Endothelial cell of umbilical vein (primary cell): ENCODE measurements around the gene ITGA7. TPM values are rescaled to one million over a fixed set of nuclear protein-coding genes. Genes with fewer than 3 reads are reported as not detected.

Source experiments
- BruUV-seq: library from RNA; stranded (reverse); fragments of 400-500 nt; replicated peaks from 2 replicates; lab custom pipeline; 2021; lab: Mats Ljungman, UMichigan
- CTCF ChIA-PET: fragments of 300-600, 350-600 bp; sonication (Branson Sonifier 250); formaldehyde crosslinking; loops from one replicate; lab custom pipeline; 2021; ENCODE audit warnings: antibody characterized with exemption, inconsistent platforms; lab: Charles Lee
- POLR2A ChIA-PET: fragments of 300-600, 350-600 bp; sonication (Branson Sonifier 250); formaldehyde crosslinking; loops from one replicate; lab custom pipeline; 2021; ENCODE audit warnings: antibody characterized with exemption, inconsistent platforms; lab: Charles Lee
- DNase-seq: peaks from one replicate; pipeline ENCODE4 v3.0.0-alpha.2; 2011; ENCODE audit warnings: low read depth, low spot score
- FAIRE-seq: peaks from 2 replicates; lab custom pipeline; 2011; peaks lifted over from hg19 to GRCh38; lab: Jason Lieb, UNC
- H2AFZ ChIP-seq: 2 replicates; pipeline ENCODE4 v1.6.0; 2012; ENCODE audit warnings: low read depth, low read length, control low read depth, inconsistent platforms
- H3K27ac ChIP-seq: 2 replicates; pipeline ENCODE4 v1.5.1; 2011; ENCODE audit warnings: low read depth, mild to moderate bottlenecking, control low read depth, low read length, moderate library complexity; ENCODE audit not compliant: insufficient read depth
- H3K27me3 ChIP-seq, 2 experiments: 2 replicates each; pipeline versions ENCODE4 v1.6.0 to v1.6.1; 2011; ENCODE audit warnings: low read length in 2 of 2, mixed read lengths in 1 of 2; ENCODE audit not compliant: control insufficient read depth in 2 of 2, insufficient read depth in 2 of 2
- H3K36me3 ChIP-seq, 2 experiments: 2 replicates in 1 of 2; 3 replicates in 1 of 2; pipeline ENCODE4 v1.5.1; 2011; ENCODE audit warnings: low read length in 2 of 2, mild to moderate bottlenecking in 1 of 2, moderate library complexity in 1 of 2; ENCODE audit not compliant: control insufficient read depth in 2 of 2, insufficient read depth in 2 of 2; ENCODE audit errors: extremely low read depth in 1 of 2
- H3K4me1 ChIP-seq: 3 replicates; pipeline ENCODE4 v1.5.1; 2011; ENCODE audit warnings: mild to moderate bottlenecking, low read length; ENCODE audit not compliant: control insufficient read depth, insufficient read depth; ENCODE audit errors: extremely low read depth
- H3K4me2 ChIP-seq: 2 replicates; pipeline ENCODE4 v1.6.1; 2011; ENCODE audit warnings: low read length, control low read depth, mixed read lengths; ENCODE audit not compliant: insufficient read depth
- H3K4me3 ChIP-seq, 3 experiments: fragments of 200-600 bp in 1 of 3; sonication (generic), shearing (Covaris generic) in 1 of 3; replicated peaks in 1 of 3; 2 replicates each; pipeline ENCODE4 v1.5.1; 2011 to 2016; ENCODE audit warnings: control low read depth in 3 of 3, low read length in 3 of 3, mild to moderate bottlenecking in 2 of 3, inconsistent platforms in 1 of 3, low read depth in 1 of 3, moderate library complexity in 1 of 3; ENCODE audit not compliant: insufficient read depth in 1 of 3
- H3K79me2 ChIP-seq: 2 replicates; pipeline ENCODE4 v1.6.0; 2012; ENCODE audit warnings: low read length, inconsistent platforms; ENCODE audit not compliant: control insufficient read depth, insufficient read depth
- H3K9ac ChIP-seq: replicated peaks from 2 replicates; pipeline ENCODE3; 2011; ENCODE audit warnings: low read length, control low read depth; ENCODE audit not compliant: insufficient read depth; ENCODE audit errors: extremely low read depth
- H3K9me1 ChIP-seq: replicated peaks from 3 replicates; pipeline ENCODE4 v1.6.0; 2011; ENCODE audit warnings: mild to moderate bottlenecking, low read length; ENCODE audit not compliant: control insufficient read depth, insufficient read depth; ENCODE audit errors: extremely low read depth
- H3K9me3 ChIP-seq: replicated peaks from 2 replicates; pipeline ENCODE4 v1.5.1; 2012; ENCODE audit warnings: low read length, inconsistent platforms; ENCODE audit not compliant: control insufficient read depth, insufficient read depth
- H4K20me1 ChIP-seq: replicated peaks from 2 replicates; pipeline ENCODE3; 2011; ENCODE audit warnings: mild to moderate bottlenecking, low read length; ENCODE audit not compliant: control insufficient read depth, insufficient read depth; ENCODE audit errors: extremely low read depth
- EZH2 ChIP-seq: IDR thresholded peaks from 2 replicates; pipeline ENCODE4 v1.6.1; 2012; ENCODE audit warnings: borderline replicate concordance, low read depth, mild to moderate bottlenecking, moderate library complexity, low read length, inconsistent platforms; ENCODE audit not compliant: severe bottlenecking
- FOS ChIP-seq: IDR thresholded peaks from 2 replicates; pipeline ENCODE4 v1.6.1; 2011; ENCODE audit warnings: mild to moderate bottlenecking, low read length, moderate library complexity, borderline replicate concordance; ENCODE audit not compliant: insufficient read depth
- GATA2 ChIP-seq: IDR thresholded peaks from 2 replicates; pipeline ENCODE4 v1.7.0; 2011; ENCODE audit warnings: low read depth, mild to moderate bottlenecking, moderate library complexity, mixed read lengths, low read length; ENCODE audit not compliant: insufficient read length, insufficient read depth
- JUN ChIP-seq: IDR thresholded peaks from 2 replicates; pipeline ENCODE4 v1.6.1; 2011; ENCODE audit warnings: borderline replicate concordance, low read depth; ENCODE audit not compliant: insufficient read length, insufficient read depth
- MYC ChIP-seq: IDR thresholded peaks from one replicate; pipeline ENCODE4 v1.6.1; 2011; ENCODE audit warnings: mild to moderate bottlenecking, low read depth, low read length
- POLR2A ChIP-seq: IDR thresholded peaks from 2 replicates; pipeline ENCODE4 v1.6.1; 2012; ENCODE audit warnings: low read depth, mild to moderate bottlenecking, control low read depth, low read length
- POLR2AphosphoS5 ChIP-seq: IDR thresholded peaks from 2 replicates; pipeline ENCODE4 v1.6.1; 2012; ENCODE audit warnings: low read depth, mild to moderate bottlenecking, control low read depth, low read length, moderate library complexity; ENCODE audit not compliant: insufficient read depth
- dilution Hi-C: fragments of 300-500 bp; cut with MboI; formaldehyde crosslinking; loops from one replicate; pipeline ENCODE4 v1.15.0; 2019; ENCODE audit warnings: low sequenced_read_pairs; ENCODE audit not compliant: extremely low pct_ligation_motif_present
- intact Hi-C: fragments of 100-400 bp; cut with micrococcal nuclease; formaldehyde crosslinking; loops from one replicate; pipeline ENCODE4 v1.10.0; 2022
- polyA plus RNA-seq, 4 experiments: library from polyadenylated mRNA; depleted of rRNA in 3 of 4; stranded (reverse) in 3 of 4; unstranded in 1 of 4; fragments of >200 nt; gene quantifications; 2 replicates each; pipeline versions ENCODE4 v1.2.1 to v1.2.3, GENCODE V29; 2011 to 2012; ENCODE audit warnings: missing spikeins in 1 of 4
- total RNA-seq: library from RNA; stranded (reverse); gene quantifications from 2 replicates; pipeline ENCODE4 v1.2.3, GENCODE V29; 2021
- TF ChIP-seq, protein P1 (sequence below), 2 donors: IDR thresholded peaks; 1 replicate in 1 of 2; 2 replicates in 1 of 2; pipeline ENCODE4 v1.5.1; 2011; ENCODE audit warnings: low read length in 2 of 2, mild to moderate bottlenecking in 2 of 2, moderate library complexity in 2 of 2, control low read depth in 1 of 2, inconsistent platforms in 1 of 2, low read depth in 1 of 2; ENCODE audit not compliant: insufficient read depth in 1 of 2; ENCODE audit errors: extremely low read depth in 1 of 2
- TF ChIP-seq, protein P2 (sequence below): IDR thresholded peaks from 2 replicates; pipeline ENCODE4 v1.6.1; 2011; ENCODE audit not compliant: insufficient read depth, insufficient read length

The ITGA7 gene
- total and polyA plus RNA-seq, 2 donors (not counting 3 experiments of a cell fraction or from before 2014, with no cell fraction given): 0.41 to 0.84 TPM

GRCh38 chr12:55734595-55734994 is 26.9 kb upstream of the ITGA7 start:
- Histone ChIP-seq H4K20me1 (no peaks in the 10 kb centered on the region), H3K27me3 (no peaks in the 10 kb centered on the region), H3K9ac (no peak overlapping the region), H3K4me2 (no peak overlapping the region), H3K79me2 (no peaks in the 10 kb centered on the region), H3K27ac (no peak overlapping the region), H3K9me1 (no peaks in the 10 kb centered on the region), H3K36me3 (no peaks in the 10 kb centered on the region), H3K4me3 (no peak overlapping the region), H2AFZ (no peak overlapping the region), H3K9me3 (no peaks in the 10 kb centered on the region), H3K4me1 (peaks cover 18% of the 10 kb centered on the region)
- no TSS peak for BruUV-seq
- DNase-seq (no peak), FAIRE-seq (no peak)
- ChIA-PET POLR2A (no interaction called here), CTCF (interaction anchor here (8.2 kb wide), 1 partner anchor 14 kb away, joined by 151 read pairs; the partner anchor contains the start of genes BLOC1S1 and RDH5)
- no peak for TF ChIP-seq EZH2
- TF ChIP-seq, protein P1, sequence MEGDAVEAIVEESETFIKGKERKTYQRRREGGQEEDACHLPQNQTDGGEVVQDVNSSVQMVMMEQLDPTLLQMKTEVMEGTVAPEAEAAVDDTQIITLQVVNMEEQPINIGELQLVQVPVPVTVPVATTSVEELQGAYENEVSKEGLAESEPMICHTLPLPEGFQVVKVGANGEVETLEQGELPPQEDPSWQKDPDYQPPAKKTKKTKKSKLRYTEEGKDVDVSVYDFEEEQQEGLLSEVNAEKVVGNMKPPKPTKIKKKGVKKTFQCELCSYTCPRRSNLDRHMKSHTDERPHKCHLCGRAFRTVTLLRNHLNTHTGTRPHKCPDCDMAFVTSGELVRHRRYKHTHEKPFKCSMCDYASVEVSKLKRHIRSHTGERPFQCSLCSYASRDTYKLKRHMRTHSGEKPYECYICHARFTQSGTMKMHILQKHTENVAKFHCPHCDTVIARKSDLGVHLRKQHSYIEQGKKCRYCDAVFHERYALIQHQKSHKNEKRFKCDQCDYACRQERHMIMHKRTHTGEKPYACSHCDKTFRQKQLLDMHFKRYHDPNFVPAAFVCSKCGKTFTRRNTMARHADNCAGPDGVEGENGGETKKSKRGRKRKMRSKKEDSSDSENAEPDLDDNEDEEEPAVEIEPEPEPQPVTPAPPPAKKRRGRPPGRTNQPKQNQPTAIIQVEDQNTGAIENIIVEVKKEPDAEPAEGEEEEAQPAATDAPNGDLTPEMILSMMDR (IDR thresholded peaks at IDR 0.05; ENCODE audit: extremely low read depth in 1 of 2, insufficient read depth in 1 of 2, low read depth in 1 of 2, low read length in 2 of 2): no peak
- no peak for TF ChIP-seq JUN
- no peak for TF ChIP-seq POLR2AphosphoS5
- TF ChIP-seq POLR2A: no peak
- TF ChIP-seq, protein P2, sequence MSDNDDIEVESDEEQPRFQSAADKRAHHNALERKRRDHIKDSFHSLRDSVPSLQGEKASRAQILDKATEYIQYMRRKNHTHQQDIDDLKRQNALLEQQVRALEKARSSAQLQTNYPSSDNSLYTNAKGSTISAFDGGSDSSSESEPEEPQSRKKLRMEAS: no peak
- TF ChIP-seq GATA2: no peak
- TF ChIP-seq MYC: no peak
- TF ChIP-seq FOS: no peak
- dilution Hi-C loops (no loop called here), intact Hi-C loops (no loop called here)
